SK-N-SH (cell line): Measurements from ENCODE around the gene SMIM10.

ENCODE experiments used
- CHD2 ChIP-seq: fragments of 150-350 bp; IDR thresholded peaks from 2 replicates; pipeline ENCODE4 v1.6.1; 2018; ENCODE audit warnings: low read length; ENCODE audit not compliant: partially characterized antibody
- CTCF ChIP-seq: fragments of 200-600 bp; sonication (generic); IDR thresholded peaks from 2 replicates; pipeline ENCODE4 v1.6.1; 2017; ENCODE audit warnings: antibody characterized with exemption, mild to moderate bottlenecking, moderate library complexity
- EZH2phosphoT487 ChIP-seq: fragments of 200-600 bp; sonication (generic); IDR thresholded peaks from 2 replicates; pipeline ENCODE4 v1.6.1; 2017; ENCODE audit warnings: low read depth, mixed run types, mild to moderate bottlenecking, antibody characterized with exemption, moderate library complexity, borderline replicate concordance
- GABPA ChIP-seq: IDR thresholded peaks from 2 replicates; pipeline ENCODE4 v1.4.0; 2012; ENCODE audit warnings: low read depth, mild to moderate bottlenecking
- MXI1 ChIP-seq: IDR thresholded peaks from 2 replicates; pipeline ENCODE4 v1.6.1; 2012; ENCODE audit warnings: mild to moderate bottlenecking, low read depth, low read length, improper control_type of control experiment
- PBX3 ChIP-seq: IDR thresholded peaks from 2 replicates; pipeline ENCODE4; 2012
- POLR2AphosphoS5 ChIP-seq: IDR thresholded peaks from 2 replicates; pipeline ENCODE4 v1.6.1; 2012; ENCODE audit warnings: low read depth, low read length
- RCOR1 ChIP-seq: fragments of 150-350 bp; IDR thresholded peaks from 2 replicates; pipeline ENCODE4 v1.6.1; 2017; ENCODE audit warnings: antibody characterized with exemption, low read length
- REST ChIP-seq: IDR thresholded peaks from 2 replicates; pipeline ENCODE4 v1.6.1; 2012; ENCODE audit warnings: mild to moderate bottlenecking, low read depth, low read length, moderate library complexity
- RFX5 ChIP-seq: IDR thresholded peaks from 2 replicates; pipeline ENCODE4 v1.6.1; 2012; ENCODE audit warnings: mild to moderate bottlenecking, improper control_type of control experiment, low read length
- RXRA ChIP-seq: IDR thresholded peaks from 2 replicates; pipeline ENCODE4 v1.4.0; 2012; ENCODE audit warnings: low read depth, mild to moderate bottlenecking, borderline replicate concordance
- TEAD4 ChIP-seq: IDR thresholded peaks from 2 replicates; pipeline ENCODE4 v1.4.0; 2012; ENCODE audit warnings: mild to moderate bottlenecking, borderline replicate concordance; ENCODE audit not compliant: insufficient read depth
- YY1 ChIP-seq: IDR thresholded peaks from 2 replicates; pipeline ENCODE4 v1.4.0; 2012; ENCODE audit warnings: low read depth, mild to moderate bottlenecking

- TF ChIP-seq CTCF (no peak), POLR2AphosphoS5 (peak; percentile 56; the same call in 1 of the 2 replicates), EZH2phosphoT487 (no peak), TEAD4 (no peak), RXRA (no peak), RCOR1 (no peak), REST (no peak), GABPA (no peak), CHD2 (no peak), YY1 (no peak), RFX5 (no peak), MXI1 (peak; percentile 37; the same call in 1 of the 2 replicates), PBX3 (no peak)
Measured at GRCh38 chrX:135003876-135004623, 13.3 kb downstream of the SMIM10 start.
